AG04450 (cell line): ENCODE results near the gene EIF4G3. TPM values are rescaled to one million over a fixed set of nuclear protein-coding genes. Genes with fewer than 3 reads are reported as not detected.
A peak's percentile ranks its signal among the peaks of the same experiment; 100 is the strongest.

ENCODE experiments used
- CTCF ChIA-PET: fragments of 300-600, 350-600 bp; formaldehyde crosslinking; extraction: SDS; loops from one replicate; lab custom pipeline; 2022; ENCODE audit warnings: antibody characterized with exemption, inconsistent platforms; lab: Charles Lee
- POLR2A ChIA-PET: fragments of 350-600 bp; formaldehyde crosslinking; extraction: SDS; loops from one replicate; lab custom pipeline; 2021; ENCODE audit warnings: antibody characterized with exemption, inconsistent platforms; lab: Yijun Ruan, JAX
- DNase-seq: peaks from one replicate; pipeline ENCODE4 v3.0.0-alpha.2; 2011; ENCODE audit warnings: low read depth, low spot score
- H3K27ac ChIP-seq: one replicate; pipeline ENCODE4 v1.5.1; 2012; ENCODE audit warnings: low read depth, low read length, control low read depth
- H3K27me3 ChIP-seq: one replicate; pipeline ENCODE4 v1.6.0; 2012; ENCODE audit warnings: low read length; ENCODE audit not compliant: control insufficient read depth, insufficient read depth
- H3K4me3 ChIP-seq: 2 replicates; pipeline ENCODE4 v1.5.1; 2011; ENCODE audit warnings: mild to moderate bottlenecking, low read depth, low read length, control low read depth
- H3K9me3 ChIP-seq: 2 replicates; pipeline ENCODE4 v1.5.1; 2012; ENCODE audit warnings: low read length; ENCODE audit not compliant: control insufficient read depth, insufficient read depth
- polyA plus RNA-seq: library from polyadenylated mRNA; depleted of rRNA; stranded (reverse); fragments of >200 nt; gene quantifications from 2 replicates; pipeline ENCODE4 v1.2.3, GENCODE V29; 2011
- TF ChIP-seq, protein P1 (sequence below): IDR thresholded peaks from 2 replicates; pipeline ENCODE4 v1.5.1; 2011; ENCODE audit warnings: low read depth, low read length, control low read depth, inconsistent platforms

EIF4G3 gene
- polyA plus RNA-seq, 1 experiment, result 74.9 TPM

GRCh38 chr1:20974951-20975350, 201.7 kb downstream of the EIF4G3 start:
- DNase-seq, result no peak
- H3K27ac ChIP-seq, result no peak overlapping the region
- POLR2A ChIA-PET, result interaction anchor here (0.6 kb wide), 1 partner anchor 185 kb away, joined by 4 read pairs; no protein-coding TSS in a partner anchor
- H3K4me3 ChIP-seq, result no peak overlapping the region
- no peaks in the 10 kb centered on the region for H3K27me3 ChIP-seq
- no peaks in the 10 kb centered on the region for H3K9me3 ChIP-seq
- CTCF ChIA-PET, result interaction anchor here (1.0 kb wide), 1 partner anchor 220 kb away, joined by 4 read pairs; no protein-coding TSS in a partner anchor
- TF ChIP-seq, protein P1, sequence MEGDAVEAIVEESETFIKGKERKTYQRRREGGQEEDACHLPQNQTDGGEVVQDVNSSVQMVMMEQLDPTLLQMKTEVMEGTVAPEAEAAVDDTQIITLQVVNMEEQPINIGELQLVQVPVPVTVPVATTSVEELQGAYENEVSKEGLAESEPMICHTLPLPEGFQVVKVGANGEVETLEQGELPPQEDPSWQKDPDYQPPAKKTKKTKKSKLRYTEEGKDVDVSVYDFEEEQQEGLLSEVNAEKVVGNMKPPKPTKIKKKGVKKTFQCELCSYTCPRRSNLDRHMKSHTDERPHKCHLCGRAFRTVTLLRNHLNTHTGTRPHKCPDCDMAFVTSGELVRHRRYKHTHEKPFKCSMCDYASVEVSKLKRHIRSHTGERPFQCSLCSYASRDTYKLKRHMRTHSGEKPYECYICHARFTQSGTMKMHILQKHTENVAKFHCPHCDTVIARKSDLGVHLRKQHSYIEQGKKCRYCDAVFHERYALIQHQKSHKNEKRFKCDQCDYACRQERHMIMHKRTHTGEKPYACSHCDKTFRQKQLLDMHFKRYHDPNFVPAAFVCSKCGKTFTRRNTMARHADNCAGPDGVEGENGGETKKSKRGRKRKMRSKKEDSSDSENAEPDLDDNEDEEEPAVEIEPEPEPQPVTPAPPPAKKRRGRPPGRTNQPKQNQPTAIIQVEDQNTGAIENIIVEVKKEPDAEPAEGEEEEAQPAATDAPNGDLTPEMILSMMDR, result no peak

DNA sequence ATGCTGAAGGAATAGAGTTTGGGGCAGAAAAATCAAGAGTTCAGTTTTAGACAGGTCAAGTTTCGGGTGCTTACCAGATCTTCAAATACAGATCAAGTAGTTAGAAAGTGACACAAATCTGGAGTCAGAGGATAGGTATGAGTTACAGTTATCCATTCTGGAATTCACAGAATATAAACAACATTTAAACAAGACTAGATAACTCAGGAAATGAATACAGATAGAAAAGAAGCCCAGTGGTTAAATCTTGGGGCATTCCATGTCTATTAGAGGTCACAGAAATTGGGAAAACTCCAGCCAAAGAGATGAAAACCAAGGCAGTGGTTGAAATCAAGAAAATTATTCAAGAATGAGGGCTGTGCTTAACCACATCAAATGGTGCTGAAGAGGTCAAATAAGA, 202.6 kb downstream of the EIF4G3 start:
- Histone ChIP-seq H3K9me3 (no peaks in the 10 kb centered on the region), H3K27ac (no peak overlapping the region), H3K27me3 (no peaks in the 10 kb centered on the region), H3K4me3 (no peak overlapping the region)
- POLR2A ChIA-PET, result no interaction called here
- CTCF ChIA-PET, result interaction anchor here (1.1 kb wide), 1 partner anchor 222 kb away, joined by 3 read pairs; no protein-coding TSS in a partner anchor
- DNase-seq, result peak; percentile 34
- TF ChIP-seq, protein P1, result no peak

DNA sequence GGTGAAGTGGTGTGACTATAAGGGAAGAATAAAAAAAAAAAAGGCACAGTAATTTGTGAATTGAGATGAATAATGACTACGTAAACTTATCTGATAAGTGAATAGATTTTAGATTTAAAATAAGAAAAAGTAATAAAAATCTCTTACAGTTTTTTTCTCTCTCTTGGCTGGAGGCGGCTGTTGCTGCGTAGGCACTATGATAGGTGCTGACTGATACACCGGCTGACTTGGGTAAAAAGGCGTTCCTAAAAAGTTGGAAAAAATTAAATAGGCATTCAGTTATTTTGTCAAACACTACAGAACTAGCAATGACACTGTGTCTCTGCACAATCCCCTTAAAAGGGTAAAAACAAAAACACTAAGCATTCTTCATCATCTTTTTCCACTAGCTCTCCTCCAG, 203.8 kb downstream of the EIF4G3 start:
- Histone ChIP-seq H3K27me3 (no peaks in the 10 kb centered on the region), H3K9me3 (no peaks in the 10 kb centered on the region), H3K27ac (no peak overlapping the region), H3K4me3 (no peak overlapping the region)
- no peak for DNase-seq
- POLR2A ChIA-PET, result no interaction called here
- TF ChIP-seq, protein P1, result no peak
- CTCF ChIA-PET, result interaction anchor here (1.1 kb wide), 1 partner anchor 223 kb away, joined by 3 read pairs; no protein-coding TSS in a partner anchor

GRCh38 chr1:20964540-20965484, 211.9 kb downstream of the EIF4G3 start:
- no peak for DNase-seq
- Histone ChIP-seq H3K9me3 (no peaks in the 10 kb centered on the region), H3K27ac (no peak overlapping the region), H3K4me3 (no peak overlapping the region), H3K27me3 (no peaks in the 10 kb centered on the region)
- ChIA-PET POLR2A (interaction anchor here (0.6 kb wide), 2 partner anchors 144 to 147 kb away, joined by 4 to 8 read pairs; no protein-coding TSS in a partner anchor), CTCF (no interaction called here)
- TF ChIP-seq, protein P1, result no peak
